Spleen (tissue), 11 donors: ENCODE results near the gene ZNF862. TPM values are rescaled to one million over a fixed set of nuclear protein-coding genes. Genes with fewer than 3 reads are reported as not detected.

ENCODE experiments used
- DNase-seq: peaks from one replicate; pipeline ENCODE4 v3.0.0-alpha.2; 2020
- H3K27ac ChIP-seq, 8 donors: fragments of 200-600 bp; sonication (generic) in 7 of 8; 1 replicate in 4 of 8; 2 replicates in 4 of 8; pipeline versions ENCODE4 v1.5.0 to v1.8.0; 2016 to 2021; ENCODE audit warnings: inconsistent platforms in 4 of 8, mild to moderate bottlenecking in 4 of 8, moderate library complexity in 1 of 8
- H3K27me3 ChIP-seq, 7 donors: fragments of 200-600 bp; sonication (generic) in 6 of 7; replicated peaks in 1 of 7; 1 replicate in 4 of 7; 2 replicates in 3 of 7; pipeline versions ENCODE4 v1.5.0 to v1.8.0; 2016 to 2021; ENCODE audit warnings: inconsistent platforms in 3 of 7, mild to moderate bottlenecking in 1 of 7
- H3K36me3 ChIP-seq, 6 donors: fragments of 200-600 bp; sonication (generic) in 5 of 6; 1 replicate in 4 of 6; 2 replicates in 2 of 6; pipeline versions ENCODE4 v1.5.0 to v1.8.0; 2016 to 2021; ENCODE audit warnings: inconsistent platforms in 2 of 6
- H3K4me1 ChIP-seq, 6 donors: fragments of 200-600 bp; sonication (generic) in 5 of 6; 1 replicate in 3 of 6; 2 replicates in 3 of 6; pipeline versions ENCODE4 v1.5.0 to v1.8.0; 2016 to 2021; ENCODE audit warnings: inconsistent platforms in 3 of 6
- H3K4me3 ChIP-seq, 8 donors: fragments of 200-600 bp; sonication (generic) in 7 of 8; 1 replicate in 4 of 8; 2 replicates in 4 of 8; pipeline versions ENCODE4 v1.5.0 to v1.8.0; 2016 to 2021; ENCODE audit warnings: inconsistent platforms in 4 of 8, mild to moderate bottlenecking in 4 of 8, moderate library complexity in 2 of 8
- H3K9me3 ChIP-seq, 8 donors: fragments of 200-600 bp; sonication (generic) in 7 of 8; 1 replicate in 4 of 8; 2 replicates in 4 of 8; pipeline versions ENCODE4 v1.5.0 to v1.8.0; 2016 to 2021; ENCODE audit warnings: inconsistent platforms in 4 of 8
- CTCF ChIP-seq, 11 experiments: fragments of 200-600 bp in 7 of 11; fragments of 450-650 bp in 4 of 11; sonication (generic) in 4 of 11; IDR thresholded peaks in 8 of 11; conservative IDR thresholded peaks in 3 of 11; 1 replicate in 7 of 11; 2 replicates in 4 of 11; pipeline versions ENCODE4 v1.4.0 to v1.8.0; 2016 to 2021; ENCODE audit warnings: antibody characterized with exemption in 11 of 11, inconsistent platforms in 4 of 11, mild to moderate bottlenecking in 1 of 11
- POLR2A ChIP-seq, 3 donors: fragments of 450-650 bp; IDR thresholded peaks; one replicate each; pipeline ENCODE4 v1.5.1; 2017; ENCODE audit warnings: antibody characterized with exemption in 3 of 3, mild to moderate bottlenecking in 1 of 3
- POLR2AphosphoS5 ChIP-seq, 3 donors: sonication (generic); formaldehyde crosslinking; IDR thresholded peaks; one replicate each; pipeline ENCODE4 v1.5.1; 2017; ENCODE audit warnings: antibody characterized with exemption in 3 of 3
- WGBS, 5 donors: extraction: QIAGEN DNeasy Blood & Tissue Kit in 3 of 5; methylation state at CpG; one replicate each; pipeline versions ENCODE4 v1.1.5 to v1.1.7; 2013 to 2018; 5-methylcytosine and 5-hydroxymethylcytosine counted together
- intact Hi-C: fragments of 100-400 bp; cut with DNase I; formaldehyde crosslinking; loops from one replicate; pipeline ENCODE4 v1.15.0; 2023; ENCODE audit warnings: low total_unique reads
- polyA plus RNA-seq, 3 donors: library from polyadenylated mRNA; stranded (reverse); fragments of 200-250 nt; gene quantifications; one replicate each; pipeline ENCODE4 v1.2.1, GENCODE V29; 2013
- total RNA-seq, 7 donors: library from RNA; depleted of rRNA in 3 of 7; stranded (reverse); fragments of >200 nt in 3 of 7; fragmentation: NEBNext Ultra II Directional in 4 of 7; extraction: Animal tissue kit (Norgen Biotek cat#: 25700) in 4 of 7; gene quantifications; one replicate each; pipeline versions ENCODE4 v1.1.0 to v1.2.1, GENCODE V29; 2016 to 2021
- donor health status: healthy with polysubstance abuse.
- donor health status: DM: no; HTN: no; CAD: no; lungs with moderate emphysema.
- donor health status: DM: no; HTN: no; CAD: no.
- donor health status: Bipolar disorder and iron deficiency.
- donor health status: healthy.
- donor health status: DM: no; HTN: no; CAD: no.
- donor health status: DM: yes; HTN: yes; CAD: no.

The ZNF862 gene
- total and polyA plus RNA-seq, 10 donors = 4.4 to 39.8 (median 25.4) TPM

- Histone ChIP-seq H3K36me3 (no peaks in the 10 kb centered on the region), H3K27me3 (peaks cover 0 to 10% (median 0%) of the 10 kb centered on the region in 7 donors), H3K9me3 (no peaks in the 10 kb centered on the region), H3K27ac (no peak overlapping the region), H3K4me1 (no peaks in the 10 kb centered on the region), H3K4me3 (no peak overlapping the region)
- intact Hi-C loops = no loop called here
- TF ChIP-seq POLR2AphosphoS5 (IDR thresholded peaks at IDR 0.05) (no peak), POLR2A (IDR thresholded peaks at IDR 0.05) (no peak)
- WGBS, 5 donors = 79 to 95% (median 92%) methylated on average over 8 to 16 of the region's 16 CpGs
- DNase-seq = no peak
Measured at GRCh38 chr7:149811831-149812490, 26.2 kb upstream of the ZNF862 start.

DNA sequence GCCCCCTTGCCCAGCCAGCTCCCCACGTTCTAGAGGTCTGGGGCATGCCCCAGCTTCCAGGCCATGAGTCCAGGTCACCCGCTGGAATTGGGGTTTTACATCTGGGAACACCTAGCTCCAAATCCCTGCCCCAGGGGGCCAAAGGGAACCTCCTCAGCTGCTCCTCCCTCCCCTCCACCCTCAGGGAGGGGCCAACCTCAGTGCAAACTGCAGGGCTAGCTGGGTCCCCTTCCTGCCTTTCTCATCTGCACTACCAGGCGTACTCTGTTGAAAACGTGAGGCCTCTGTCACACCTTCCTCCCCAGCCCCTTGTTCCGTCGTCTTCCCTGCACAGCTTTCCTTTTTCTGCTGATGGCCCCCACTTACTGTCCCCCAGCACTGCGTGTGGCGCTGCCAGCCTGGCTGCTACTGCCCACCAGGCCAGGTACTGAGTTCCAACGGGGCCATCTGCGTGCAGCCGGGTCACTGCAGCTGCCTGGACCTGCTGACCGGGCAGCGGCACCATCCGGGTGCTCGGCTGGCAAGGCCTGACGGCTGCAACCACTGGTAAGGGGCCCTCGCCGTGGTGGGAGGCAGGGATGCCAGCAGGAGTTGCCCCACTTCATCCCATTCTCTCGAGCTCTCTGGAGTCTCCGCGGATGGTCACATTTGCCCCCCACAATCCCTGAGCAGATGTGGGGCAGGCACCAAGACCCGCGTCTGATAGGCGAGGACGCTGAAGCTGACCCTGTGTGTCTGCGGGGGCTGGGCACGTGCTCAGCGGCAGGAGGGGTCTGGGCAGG, 24.7 kb upstream of the ZNF862 start:
- no peak overlapping the region for H3K4me3 ChIP-seq
- intact Hi-C loops = no loop called here
- no peaks in the 10 kb centered on the region for H3K9me3 ChIP-seq
- H3K36me3 ChIP-seq = no peaks in the 10 kb centered on the region
- no peak for TF ChIP-seq POLR2AphosphoS5 (IDR thresholded peaks at IDR 0.05)
- TF ChIP-seq POLR2A (IDR thresholded peaks at IDR 0.05) = no peak
- no peak for TF ChIP-seq CTCF (IDR thresholded peaks at IDR 0.05 in 8 of 11, conservative IDR thresholded peaks at IDR 0.05 in 3 of 11)
- H3K27me3 ChIP-seq = peaks cover 0 to 10% (median 0%) of the 10 kb centered on the region in 7 donors
- H3K4me1 ChIP-seq = no peaks in the 10 kb centered on the region
- no peak for DNase-seq
- WGBS, 5 donors = 84 to 90% (median 87%) methylated on average over 22 to 28 of the region's 28 CpGs
- H3K27ac ChIP-seq = no peak overlapping the region

GRCh38 chr7:149814494-149814893, 23.7 kb upstream of the ZNF862 start:
- H3K27ac ChIP-seq = no peak overlapping the region
- no peak overlapping the region for H3K4me3 ChIP-seq
- no peaks in the 10 kb centered on the region for H3K9me3 ChIP-seq
- WGBS, 5 donors = 60 to 88% (median 77%) methylated on average over 2 to 15 of the region's 15 CpGs
- H3K27me3 ChIP-seq = peaks cover 0 to 10% (median 0%) of the 10 kb centered on the region in 7 donors
- intact Hi-C loops = no loop called here
- no peak for DNase-seq
- TF ChIP-seq CTCF (IDR thresholded peaks at IDR 0.05 in 8 of 11, conservative IDR thresholded peaks at IDR 0.05 in 3 of 11) (no peak), POLR2AphosphoS5 (IDR thresholded peaks at IDR 0.05) (no peak), POLR2A (IDR thresholded peaks at IDR 0.05) (no peak)
- H3K36me3 ChIP-seq = no peaks in the 10 kb centered on the region
- H3K4me1 ChIP-seq = no peaks in the 10 kb centered on the region

- 80 to 97% (median 88%) methylated on average over 5 to 12 of the region's 12 CpGs for WGBS, 5 donors
- no peaks in the 10 kb centered on the region for H3K9me3 ChIP-seq
- H3K27ac ChIP-seq = no peak overlapping the region
- TF ChIP-seq CTCF (IDR thresholded peaks at IDR 0.05 in 8 of 11, conservative IDR thresholded peaks at IDR 0.05 in 3 of 11) (no peak), POLR2A (IDR thresholded peaks at IDR 0.05) (no peak), POLR2AphosphoS5 (IDR thresholded peaks at IDR 0.05) (no peak)
- intact Hi-C loops = no loop called here
- no peak for DNase-seq
- H3K4me1 ChIP-seq = no peaks in the 10 kb centered on the region
- no peaks in the 10 kb centered on the region for H3K36me3 ChIP-seq
- no peak overlapping the region for H3K4me3 ChIP-seq
- peaks cover 0 to 10% (median 0%) of the 10 kb centered on the region in 7 donors for H3K27me3 ChIP-seq
Measured at GRCh38 chr7:149815121-149815520, 23.1 kb upstream of the ZNF862 start.
